SK-N-SH treated with all-trans-retinoic acid at 6 μM for 48 hours (cell line): ENCODE results near the gene PGBD2.
A peak's percentile ranks its signal among the peaks of the same experiment; 100 is the strongest.
"Not testable (repeated sequence)": the region's sequence is repeated elsewhere in the genome, so short reads cannot be mapped to it uniquely, and the experiment has no call there.

Source experiments
- ATAC-seq: fragments of 200-7000 bp; cut with Tn5 transposase; 3 replicates; pipeline ENCODE4 v1.9.1; 2020; ENCODE audit warnings: mild to moderate bottlenecking, moderate library complexity
- ARNTL ChIP-seq: fragments of 450-650 bp; formaldehyde crosslinking; IDR thresholded peaks from 2 replicates; pipeline ENCODE4 v1.5.0; 2020; ENCODE audit warnings: low read depth, mild to moderate bottlenecking, moderate library complexity, borderline replicate concordance
- ESRRG ChIP-seq: fragments of 250-450 bp; sonication (Bioruptor Pico); IDR thresholded peaks from 2 replicates; pipeline ENCODE4 v1.6.1; 2021; ENCODE audit warnings: mild to moderate bottlenecking
- GLIS3 ChIP-seq: fragments of 250-450 bp; sonication (Bioruptor Pico); IDR thresholded peaks from 2 replicates; pipeline ENCODE4 v1.5.0; 2020; ENCODE audit warnings: mild to moderate bottlenecking, moderate library complexity
- OSR1 ChIP-seq: fragments of 250-450 bp; sonication (Bioruptor Pico); IDR thresholded peaks from 2 replicates; pipeline ENCODE4 v1.8.0; 2022; ENCODE audit warnings: moderate library complexity, mild to moderate bottlenecking, inconsistent platforms
- TCF4 ChIP-seq: fragments of 250-450 bp; sonication (Bioruptor Pico); IDR thresholded peaks from 2 replicates; pipeline ENCODE4 v1.8.0; 2021; ENCODE audit warnings: mild to moderate bottlenecking, moderate library complexity, borderline replicate concordance
- TOX ChIP-seq: fragments of 250-450 bp; sonication (Bioruptor Pico); IDR thresholded peaks from 2 replicates; pipeline ENCODE4 v1.8.0; 2021; ENCODE audit warnings: mild to moderate bottlenecking, moderate library complexity, borderline replicate concordance
- ZC3H10 ChIP-seq: fragments of 250-450 bp; sonication (Bioruptor Pico); IDR thresholded peaks from 2 replicates; pipeline ENCODE4 v1.5.1; 2021; ENCODE audit warnings: mild to moderate bottlenecking, moderate library complexity
- ZFP3 ChIP-seq: fragments of 250-450 bp; sonication (Bioruptor Pico); IDR thresholded peaks from 2 replicates; pipeline ENCODE4 v1.5.0; 2020; ENCODE audit warnings: mild to moderate bottlenecking, moderate library complexity
- ZFP30 ChIP-seq: fragments of 450-650 bp; formaldehyde crosslinking; IDR thresholded peaks from 2 replicates; pipeline ENCODE4 v1.5.0; 2022; ENCODE audit warnings: mild to moderate bottlenecking, moderate library complexity
- ZNF565 ChIP-seq: fragments of 450-650 bp; formaldehyde crosslinking; conservative IDR thresholded peaks from 2 replicates; pipeline ENCODE4 v1.5.0; 2020; ENCODE audit warnings: low read depth, mild to moderate bottlenecking, moderate library complexity
- ZNF70 ChIP-seq: fragments of 450-650 bp; formaldehyde crosslinking; IDR thresholded peaks from 2 replicates; pipeline ENCODE4 v1.5.0; 2020; ENCODE audit warnings: mild to moderate bottlenecking, moderate library complexity
- ZNF8 ChIP-seq: fragments of 450-650 bp; formaldehyde crosslinking; IDR thresholded peaks from 2 replicates; pipeline ENCODE4 v1.5.0; 2020; ENCODE audit warnings: mild to moderate bottlenecking, moderate library complexity
- TF ChIP-seq, protein P1 (sequence below): fragments of 250-450 bp; sonication (Bioruptor Pico); IDR thresholded peaks from 2 replicates; pipeline ENCODE4 v1.5.1; 2020; ENCODE audit warnings: low read depth, mild to moderate bottlenecking, moderate library complexity
- TF ChIP-seq, protein P2 (sequence below): fragments of 250-450 bp; sonication (Bioruptor Pico); IDR thresholded peaks from 2 replicates; pipeline ENCODE4 v1.5.1; 2021; ENCODE audit warnings: mild to moderate bottlenecking, moderate library complexity
- TF ChIP-seq, protein P3 (sequence below): fragments of 250-450 bp; sonication (Bioruptor Pico); IDR thresholded peaks from 2 replicates; pipeline ENCODE4 v1.8.0; 2021; ENCODE audit warnings: low read depth, mild to moderate bottlenecking, moderate library complexity, borderline replicate concordance
- TF ChIP-seq, protein P4 (sequence below): fragments of 250-450 bp; sonication (Bioruptor Pico); IDR thresholded peaks from 2 replicates; pipeline ENCODE4 v1.8.0; 2020; ENCODE audit warnings: mild to moderate bottlenecking, moderate library complexity, borderline replicate concordance

Gene PGBD2

DNA sequence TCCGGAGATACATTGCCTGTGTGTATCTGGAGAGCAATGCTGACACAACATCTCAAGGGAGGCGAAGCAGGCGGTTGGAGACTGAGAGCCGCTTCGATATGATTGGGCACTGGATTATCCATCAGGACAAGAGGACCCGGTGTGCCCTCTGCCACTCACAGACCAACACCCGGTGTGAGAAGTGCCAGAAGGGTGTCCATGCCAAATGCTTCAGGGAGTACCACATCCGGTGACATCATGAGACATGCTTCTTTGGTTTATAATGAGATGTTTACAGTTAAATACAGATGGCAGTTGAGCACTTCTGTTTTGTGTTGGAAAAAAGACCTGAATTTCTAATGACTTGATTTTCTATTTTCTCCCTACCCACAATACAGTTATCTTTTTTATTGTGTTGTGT lies 12.1 kb downstream of the PGBD2 start (continued):
- TF ChIP-seq TCF4 (CRISPR knock-in tag) (no peak), ZC3H10 (CRISPR knock-in tag) (no peak), ZFP30 (CRISPR knock-in tag) (no peak), OSR1 (CRISPR knock-in tag) (no peak), ZFP3 (CRISPR knock-in tag) (no peak)
- TF ChIP-seq, protein P1, sequence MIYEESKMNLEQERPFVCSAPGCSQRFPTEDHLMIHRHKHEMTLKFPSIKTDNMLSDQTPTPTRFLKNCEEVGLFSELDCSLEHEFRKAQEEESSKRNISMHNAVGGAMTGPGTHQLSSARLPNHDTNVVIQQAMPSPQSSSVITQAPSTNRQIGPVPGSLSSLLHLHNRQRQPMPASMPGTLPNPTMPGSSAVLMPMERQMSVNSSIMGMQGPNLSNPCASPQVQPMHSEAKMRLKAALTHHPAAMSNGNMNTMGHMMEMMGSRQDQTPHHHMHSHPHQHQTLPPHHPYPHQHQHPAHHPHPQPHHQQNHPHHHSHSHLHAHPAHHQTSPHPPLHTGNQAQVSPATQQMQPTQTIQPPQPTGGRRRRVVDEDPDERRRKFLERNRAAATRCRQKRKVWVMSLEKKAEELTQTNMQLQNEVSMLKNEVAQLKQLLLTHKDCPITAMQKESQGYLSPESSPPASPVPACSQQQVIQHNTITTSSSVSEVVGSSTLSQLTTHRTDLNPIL (CRISPR knock-in tag) = no peak
- TF ChIP-seq, all 23 proteins: peak for 0

DNA sequence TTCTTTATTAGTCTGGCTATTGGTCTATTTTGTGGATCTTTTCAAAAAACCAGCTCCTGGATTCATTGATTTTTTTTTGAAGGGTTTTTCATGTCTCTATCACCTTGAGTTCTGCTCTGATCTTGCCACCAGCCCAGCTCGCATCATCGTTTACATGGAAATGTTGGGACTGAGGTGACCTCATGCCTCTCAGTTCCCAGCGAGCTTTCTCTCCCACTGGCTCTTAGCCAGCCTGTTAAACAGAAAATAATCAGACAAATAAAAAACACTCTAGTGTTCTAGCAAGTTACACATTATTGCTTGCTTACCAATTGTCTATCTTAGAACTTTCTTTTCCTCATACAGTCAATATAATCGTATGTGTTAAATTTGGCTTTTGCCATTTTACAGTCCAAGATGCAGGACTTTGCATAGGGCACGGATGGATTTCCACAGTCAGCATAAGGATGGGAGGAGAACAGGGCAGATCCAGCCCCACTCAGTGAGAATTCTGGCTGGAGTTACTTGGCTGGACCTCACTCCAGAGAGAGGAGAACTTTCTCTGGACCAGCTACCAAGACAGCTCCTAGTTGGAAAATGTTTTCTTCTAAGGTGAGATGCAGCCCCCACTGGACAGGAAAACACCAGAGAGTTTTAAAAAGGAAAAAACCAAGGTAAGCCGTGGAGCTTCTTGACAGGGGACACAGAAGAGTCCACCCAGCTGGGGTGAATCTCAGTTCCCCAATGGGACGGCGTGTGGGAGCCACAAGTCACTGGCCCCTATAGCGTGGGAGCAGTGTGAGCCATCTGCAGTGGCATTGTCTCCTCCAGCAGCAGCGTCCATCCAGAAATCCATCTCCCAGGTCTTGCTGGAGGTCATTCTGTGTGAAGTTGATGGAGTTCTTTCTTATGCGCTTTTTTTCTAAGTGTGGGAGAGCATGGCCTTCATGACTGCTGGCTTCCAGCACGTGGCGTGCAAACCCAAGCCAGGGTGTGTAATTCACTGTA lies 17.6 kb downstream of the PGBD2 start:
- no peak for ATAC-seq
- TF ChIP-seq, protein P2, sequence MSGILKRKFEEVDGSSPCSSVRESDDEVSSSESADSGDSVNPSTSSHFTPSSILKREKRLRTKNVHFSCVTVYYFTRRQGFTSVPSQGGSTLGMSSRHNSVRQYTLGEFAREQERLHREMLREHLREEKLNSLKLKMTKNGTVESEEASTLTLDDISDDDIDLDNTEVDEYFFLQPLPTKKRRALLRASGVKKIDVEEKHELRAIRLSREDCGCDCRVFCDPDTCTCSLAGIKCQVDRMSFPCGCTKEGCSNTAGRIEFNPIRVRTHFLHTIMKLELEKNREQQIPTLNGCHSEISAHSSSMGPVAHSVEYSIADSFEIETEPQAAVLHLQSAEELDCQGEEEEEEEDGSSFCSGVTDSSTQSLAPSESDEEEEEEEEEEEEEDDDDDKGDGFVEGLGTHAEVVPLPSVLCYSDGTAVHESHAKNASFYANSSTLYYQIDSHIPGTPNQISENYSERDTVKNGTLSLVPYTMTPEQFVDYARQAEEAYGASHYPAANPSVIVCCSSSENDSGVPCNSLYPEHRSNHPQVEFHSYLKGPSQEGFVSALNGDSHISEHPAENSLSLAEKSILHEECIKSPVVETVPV (CRISPR knock-in tag) = no peak
- no peak for TF ChIP-seq ZFP3 (CRISPR knock-in tag)
- no peak for TF ChIP-seq ZFP30 (CRISPR knock-in tag)
- no peak for TF ChIP-seq GLIS3 (CRISPR knock-in tag)
- no peak for TF ChIP-seq ESRRG (CRISPR knock-in tag)

DNA sequence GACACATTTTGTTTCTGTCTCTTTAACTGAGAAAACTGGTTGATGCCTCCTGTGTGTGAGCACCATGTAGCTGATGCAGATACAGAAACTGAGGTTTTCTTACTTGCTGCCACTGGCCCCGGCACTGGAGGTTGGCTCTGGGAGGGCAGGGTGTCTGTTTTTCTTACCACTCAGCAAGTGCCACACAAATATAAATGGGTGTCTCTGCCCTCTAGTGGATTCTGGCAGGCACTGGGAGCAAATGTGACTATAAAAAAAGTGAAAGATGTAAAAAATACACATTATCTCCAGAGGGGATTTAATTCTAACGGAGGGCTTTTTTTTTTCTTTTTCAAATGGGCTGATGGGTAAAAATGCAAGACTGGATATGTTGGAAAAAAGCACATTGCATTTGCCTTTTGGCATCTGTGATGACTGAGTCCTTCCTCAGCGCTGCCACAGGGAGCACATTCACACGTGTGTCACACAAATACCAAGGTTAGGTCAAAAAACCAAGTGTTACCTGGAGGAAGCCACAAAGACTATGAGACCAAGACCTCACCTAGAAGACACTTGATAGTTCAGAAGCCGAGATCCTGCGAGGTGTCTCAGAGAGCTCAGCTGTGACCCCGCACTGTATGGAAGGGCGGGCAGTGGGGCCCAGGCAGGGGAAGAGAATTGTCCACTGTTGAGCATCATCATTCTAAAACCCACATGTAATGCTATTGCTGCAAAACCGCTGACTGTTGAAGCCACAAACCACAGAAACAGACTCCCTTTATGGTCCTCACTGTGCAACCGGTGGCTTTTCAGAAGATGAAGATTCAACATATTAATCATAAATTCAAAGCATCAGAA lies 18.9 kb downstream of the PGBD2 start:
- TF ChIP-seq, protein P2 (CRISPR knock-in tag) = no peak
- TF ChIP-seq ARNTL (CRISPR knock-in tag) = no peak
- no peak for TF ChIP-seq ZFP3 (CRISPR knock-in tag)
- TF ChIP-seq ZNF8 (CRISPR knock-in tag) = no peak
- TF ChIP-seq ZNF565 (CRISPR knock-in tag) = no peak
- TF ChIP-seq, protein P3, sequence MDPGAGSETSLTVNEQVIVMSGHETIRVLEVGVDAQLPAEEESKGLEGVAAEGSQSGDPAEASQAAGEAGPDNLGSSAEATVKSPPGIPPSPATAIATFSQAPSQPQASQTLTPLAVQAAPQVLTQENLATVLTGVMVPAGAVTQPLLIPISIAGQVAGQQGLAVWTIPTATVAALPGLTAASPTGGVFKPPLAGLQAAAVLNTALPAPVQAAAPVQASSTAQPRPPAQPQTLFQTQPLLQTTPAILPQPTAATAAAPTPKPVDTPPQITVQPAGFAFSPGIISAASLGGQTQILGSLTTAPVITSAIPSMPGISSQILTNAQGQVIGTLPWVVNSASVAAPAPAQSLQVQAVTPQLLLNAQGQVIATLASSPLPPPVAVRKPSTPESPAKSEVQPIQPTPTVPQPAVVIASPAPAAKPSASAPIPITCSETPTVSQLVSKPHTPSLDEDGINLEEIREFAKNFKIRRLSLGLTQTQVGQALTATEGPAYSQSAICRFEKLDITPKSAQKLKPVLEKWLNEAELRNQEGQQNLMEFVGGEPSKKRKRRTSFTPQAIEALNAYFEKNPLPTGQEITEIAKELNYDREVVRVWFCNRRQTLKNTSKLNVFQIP (CRISPR knock-in tag) = no peak
- TF ChIP-seq, protein P4, sequence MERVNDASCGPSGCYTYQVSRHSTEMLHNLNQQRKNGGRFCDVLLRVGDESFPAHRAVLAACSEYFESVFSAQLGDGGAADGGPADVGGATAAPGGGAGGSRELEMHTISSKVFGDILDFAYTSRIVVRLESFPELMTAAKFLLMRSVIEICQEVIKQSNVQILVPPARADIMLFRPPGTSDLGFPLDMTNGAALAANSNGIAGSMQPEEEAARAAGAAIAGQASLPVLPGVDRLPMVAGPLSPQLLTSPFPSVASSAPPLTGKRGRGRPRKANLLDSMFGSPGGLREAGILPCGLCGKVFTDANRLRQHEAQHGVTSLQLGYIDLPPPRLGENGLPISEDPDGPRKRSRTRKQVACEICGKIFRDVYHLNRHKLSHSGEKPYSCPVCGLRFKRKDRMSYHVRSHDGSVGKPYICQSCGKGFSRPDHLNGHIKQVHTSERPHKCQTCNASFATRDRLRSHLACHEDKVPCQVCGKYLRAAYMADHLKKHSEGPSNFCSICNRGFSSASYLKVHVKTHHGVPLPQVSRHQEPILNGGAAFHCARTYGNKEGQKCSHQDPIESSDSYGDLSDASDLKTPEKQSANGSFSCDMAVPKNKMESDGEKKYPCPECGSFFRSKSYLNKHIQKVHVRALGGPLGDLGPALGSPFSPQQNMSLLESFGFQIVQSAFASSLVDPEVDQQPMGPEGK = no peak
- TF ChIP-seq ZNF70 (CRISPR knock-in tag) = no peak
- no peak for TF ChIP-seq TOX (CRISPR knock-in tag)
- TF ChIP-seq ZC3H10 (CRISPR knock-in tag) = no peak
- TF ChIP-seq GLIS3 (CRISPR knock-in tag) = no peak
- TF ChIP-seq, all 23 proteins: peak for 0
- ATAC-seq = peak; percentile 99

DNA sequence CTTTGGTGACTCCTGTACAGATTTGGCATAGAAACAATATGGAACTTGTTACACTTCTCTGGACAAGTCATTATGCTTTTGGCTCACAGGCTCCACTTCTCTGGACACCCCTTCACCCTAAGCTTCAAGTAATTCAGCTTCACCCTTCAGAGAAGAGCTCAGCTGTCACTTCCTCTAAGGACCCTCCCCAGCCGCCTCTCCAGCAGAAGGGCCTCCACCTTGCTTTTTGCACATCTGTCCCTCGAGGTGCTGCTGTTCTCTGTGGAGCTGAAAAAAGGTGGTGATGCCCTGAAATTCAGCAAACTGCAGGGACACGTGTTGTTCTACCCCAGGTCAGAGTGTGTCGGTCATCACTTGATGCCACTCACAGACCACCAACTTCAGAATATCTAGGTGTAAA lies 19.8 kb downstream of the PGBD2 start:
- not testable (repeated sequence) for ATAC-seq
